Retinal pigment epithelial cell (primary cell): ENCODE data around the gene SYT6.

Experiments used
- DNase-seq: peaks from one replicate; pipeline ENCODE4 v3.0.0-alpha.2; 2010; ENCODE audit warnings: low read depth
- H3K4me3 ChIP-seq: 2 replicates; pipeline ENCODE4 v1.5.1; 2011; ENCODE audit warnings: mild to moderate bottlenecking, low read length, control low read depth, moderate library complexity
- TF ChIP-seq, protein P1 (sequence below): conservative IDR thresholded peaks from 2 replicates; pipeline ENCODE4 v1.5.1; 2011; ENCODE audit warnings: low read depth, low read length, control low read depth, inconsistent platforms

Gene SYT6

DNA sequence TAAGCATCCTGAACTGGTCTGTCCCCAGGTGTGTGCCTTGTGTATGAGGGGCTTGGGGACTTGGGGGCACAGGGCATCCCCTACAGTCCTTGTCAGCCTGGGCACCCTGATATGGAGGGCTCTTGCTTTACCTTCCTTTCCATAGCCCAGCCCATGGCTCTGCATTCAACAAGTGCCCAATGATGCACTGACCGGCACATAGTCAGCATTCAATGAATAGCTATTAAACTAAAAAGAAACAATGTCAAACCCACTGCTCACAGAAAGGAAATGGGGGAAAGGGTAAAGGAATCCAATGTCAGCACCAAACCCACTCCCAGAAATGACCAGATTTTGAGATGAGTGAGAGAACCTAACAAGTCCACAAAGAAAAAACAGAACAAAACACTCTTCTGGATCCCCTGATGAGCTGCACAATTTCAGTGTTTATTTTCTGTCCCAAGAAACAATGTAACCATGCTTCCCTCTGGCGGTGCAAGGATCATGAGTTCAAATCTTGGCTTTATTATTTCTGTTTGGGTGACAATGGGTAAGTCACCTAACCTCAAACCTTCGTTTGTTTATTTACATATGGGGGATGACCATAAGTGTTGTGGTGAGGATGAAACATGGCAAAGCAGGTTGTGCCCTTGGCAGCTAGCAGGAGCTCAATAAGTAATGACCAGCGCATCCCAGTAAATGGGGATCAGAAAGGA, 22.0 kb downstream of the SYT6 start:
- H3K4me3 ChIP-seq = no peak overlapping the region
- DNase-seq = no peak
- TF ChIP-seq, protein P1, sequence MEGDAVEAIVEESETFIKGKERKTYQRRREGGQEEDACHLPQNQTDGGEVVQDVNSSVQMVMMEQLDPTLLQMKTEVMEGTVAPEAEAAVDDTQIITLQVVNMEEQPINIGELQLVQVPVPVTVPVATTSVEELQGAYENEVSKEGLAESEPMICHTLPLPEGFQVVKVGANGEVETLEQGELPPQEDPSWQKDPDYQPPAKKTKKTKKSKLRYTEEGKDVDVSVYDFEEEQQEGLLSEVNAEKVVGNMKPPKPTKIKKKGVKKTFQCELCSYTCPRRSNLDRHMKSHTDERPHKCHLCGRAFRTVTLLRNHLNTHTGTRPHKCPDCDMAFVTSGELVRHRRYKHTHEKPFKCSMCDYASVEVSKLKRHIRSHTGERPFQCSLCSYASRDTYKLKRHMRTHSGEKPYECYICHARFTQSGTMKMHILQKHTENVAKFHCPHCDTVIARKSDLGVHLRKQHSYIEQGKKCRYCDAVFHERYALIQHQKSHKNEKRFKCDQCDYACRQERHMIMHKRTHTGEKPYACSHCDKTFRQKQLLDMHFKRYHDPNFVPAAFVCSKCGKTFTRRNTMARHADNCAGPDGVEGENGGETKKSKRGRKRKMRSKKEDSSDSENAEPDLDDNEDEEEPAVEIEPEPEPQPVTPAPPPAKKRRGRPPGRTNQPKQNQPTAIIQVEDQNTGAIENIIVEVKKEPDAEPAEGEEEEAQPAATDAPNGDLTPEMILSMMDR = no peak

DNA sequence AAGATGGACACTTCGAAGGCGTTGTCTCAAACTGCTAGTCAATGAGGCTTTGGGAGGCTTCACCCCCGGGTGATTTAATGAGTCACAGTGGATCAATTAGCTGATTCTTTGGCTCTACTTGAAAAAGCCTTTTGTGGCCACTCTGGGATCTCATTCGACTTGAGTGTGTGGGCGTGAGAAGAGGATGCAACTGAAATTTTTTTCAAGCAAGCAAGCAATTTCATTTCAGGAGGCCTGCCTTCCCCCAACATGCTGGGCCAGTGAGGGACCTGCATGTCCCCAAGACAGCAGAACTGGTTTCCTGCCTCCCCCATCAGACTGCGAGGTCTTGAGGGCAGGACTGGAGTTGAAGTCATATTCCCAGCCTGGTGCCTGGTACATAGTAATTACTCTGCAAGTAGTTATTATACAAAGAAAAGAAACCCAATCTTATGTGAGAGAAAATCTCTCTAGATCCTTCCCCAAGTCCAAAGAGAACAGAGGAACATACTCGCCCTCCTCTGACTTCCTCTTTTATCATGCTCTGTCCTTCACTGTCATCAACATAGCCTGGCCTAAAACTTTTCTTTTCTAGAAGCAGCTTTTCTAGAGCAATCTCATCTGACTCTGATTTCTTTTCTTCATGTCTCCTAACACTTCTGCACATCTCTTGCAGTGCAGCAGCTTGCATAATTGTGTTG, 22.7 kb downstream of the SYT6 start:
- no peak overlapping the region for H3K4me3 ChIP-seq
- TF ChIP-seq, protein P1 = no peak
- no peak for DNase-seq

- no peak for DNase-seq
- no peak overlapping the region for H3K4me3 ChIP-seq
- TF ChIP-seq, protein P1 = no peak
Measured at GRCh38 chr1:114130213-114130612, 23.5 kb downstream of the SYT6 start.

DNA sequence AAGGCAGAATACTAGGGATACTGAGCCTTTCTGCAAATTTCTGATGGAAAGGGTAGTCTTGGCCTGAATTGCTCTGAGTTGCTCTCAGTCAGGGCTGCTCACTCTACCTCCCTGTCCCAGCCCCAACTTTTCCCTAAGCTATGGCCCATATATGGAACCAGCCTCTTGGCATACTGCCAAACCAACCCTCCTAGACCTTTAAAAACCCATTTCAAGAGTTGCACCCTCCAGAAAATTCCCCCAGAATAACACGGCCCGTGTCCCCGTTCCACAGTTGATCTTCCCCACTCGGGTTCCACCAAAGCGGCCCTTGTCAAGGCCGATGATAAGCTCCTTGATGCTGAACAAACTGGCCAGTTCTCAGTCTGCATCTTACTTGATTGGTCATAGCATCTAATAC, 25.4 kb downstream of the SYT6 start:
- TF ChIP-seq, protein P1 = no peak
- DNase-seq = no peak
- no peak overlapping the region for H3K4me3 ChIP-seq

- TF ChIP-seq, protein P1 = no peak
- H3K4me3 ChIP-seq = no peak overlapping the region
- DNase-seq = no peak
Measured at GRCh38 chr1:114126261-114127095, 27.2 kb downstream of the SYT6 start.

DNA sequence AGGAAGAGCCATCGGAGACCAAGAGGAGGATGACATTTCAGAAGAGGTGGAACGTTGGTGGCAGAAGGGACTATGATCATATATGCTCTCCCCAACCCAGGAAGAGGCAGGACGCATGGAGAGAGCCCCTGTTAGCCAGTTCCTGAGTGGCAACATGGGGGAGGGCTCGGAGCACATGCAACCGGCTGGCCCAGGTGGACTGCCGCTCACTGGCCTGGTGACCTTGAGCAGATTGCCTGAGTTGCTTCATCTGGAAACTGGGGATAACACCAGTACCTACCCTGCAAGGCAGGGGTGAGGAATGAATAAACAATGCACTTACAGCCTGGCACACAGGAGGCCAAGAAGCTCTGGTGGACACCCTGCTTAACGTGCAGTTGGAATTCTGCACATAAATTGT, 29.0 kb downstream of the SYT6 start:
- H3K4me3 ChIP-seq = no peak overlapping the region
- DNase-seq = no peak

More for the DNA sequence above, 29.0 kb downstream of the SYT6 start:
- TF ChIP-seq, protein P1 = no peak
